ENCODE results near the gene SPATA31D1. TPM values are rescaled to one million over a fixed set of nuclear protein-coding genes. Genes with fewer than 3 reads are reported as not detected.

The SPATA31D1 gene
- total and polyA plus RNA-seq, 4 donors, result not detected

GRCh38 chr9:82011133-82011532, 22.6 kb downstream of the SPATA31D1 start:
- TF ChIP-seq JUND (IDR thresholded peaks at IDR 0.05), result no peak
- TF ChIP-seq MAX (IDR thresholded peaks at IDR 0.05), result no peak
- TF ChIP-seq TAF1 (conservative IDR thresholded peaks at IDR 0.05), result no peak
- TF ChIP-seq, protein P1, sequence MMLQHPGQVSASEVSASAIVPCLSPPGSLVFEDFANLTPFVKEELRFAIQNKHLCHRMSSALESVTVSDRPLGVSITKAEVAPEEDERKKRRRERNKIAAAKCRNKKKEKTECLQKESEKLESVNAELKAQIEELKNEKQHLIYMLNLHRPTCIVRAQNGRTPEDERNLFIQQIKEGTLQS (IDR thresholded peaks at IDR 0.05), result no peak
- TF ChIP-seq, protein P2, sequence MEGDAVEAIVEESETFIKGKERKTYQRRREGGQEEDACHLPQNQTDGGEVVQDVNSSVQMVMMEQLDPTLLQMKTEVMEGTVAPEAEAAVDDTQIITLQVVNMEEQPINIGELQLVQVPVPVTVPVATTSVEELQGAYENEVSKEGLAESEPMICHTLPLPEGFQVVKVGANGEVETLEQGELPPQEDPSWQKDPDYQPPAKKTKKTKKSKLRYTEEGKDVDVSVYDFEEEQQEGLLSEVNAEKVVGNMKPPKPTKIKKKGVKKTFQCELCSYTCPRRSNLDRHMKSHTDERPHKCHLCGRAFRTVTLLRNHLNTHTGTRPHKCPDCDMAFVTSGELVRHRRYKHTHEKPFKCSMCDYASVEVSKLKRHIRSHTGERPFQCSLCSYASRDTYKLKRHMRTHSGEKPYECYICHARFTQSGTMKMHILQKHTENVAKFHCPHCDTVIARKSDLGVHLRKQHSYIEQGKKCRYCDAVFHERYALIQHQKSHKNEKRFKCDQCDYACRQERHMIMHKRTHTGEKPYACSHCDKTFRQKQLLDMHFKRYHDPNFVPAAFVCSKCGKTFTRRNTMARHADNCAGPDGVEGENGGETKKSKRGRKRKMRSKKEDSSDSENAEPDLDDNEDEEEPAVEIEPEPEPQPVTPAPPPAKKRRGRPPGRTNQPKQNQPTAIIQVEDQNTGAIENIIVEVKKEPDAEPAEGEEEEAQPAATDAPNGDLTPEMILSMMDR (IDR thresholded peaks at IDR 0.05; ENCODE audit: low read depth, low read length, missing input control), result no peak
- no peak for TF ChIP-seq GABPA (IDR thresholded peaks at IDR 0.05 in 1 of 2, conservative IDR thresholded peaks at IDR 0.05 in 1 of 2)
- no peak for TF ChIP-seq HNF4G (IDR thresholded peaks at IDR 0.05)
- TF ChIP-seq, protein P3, sequence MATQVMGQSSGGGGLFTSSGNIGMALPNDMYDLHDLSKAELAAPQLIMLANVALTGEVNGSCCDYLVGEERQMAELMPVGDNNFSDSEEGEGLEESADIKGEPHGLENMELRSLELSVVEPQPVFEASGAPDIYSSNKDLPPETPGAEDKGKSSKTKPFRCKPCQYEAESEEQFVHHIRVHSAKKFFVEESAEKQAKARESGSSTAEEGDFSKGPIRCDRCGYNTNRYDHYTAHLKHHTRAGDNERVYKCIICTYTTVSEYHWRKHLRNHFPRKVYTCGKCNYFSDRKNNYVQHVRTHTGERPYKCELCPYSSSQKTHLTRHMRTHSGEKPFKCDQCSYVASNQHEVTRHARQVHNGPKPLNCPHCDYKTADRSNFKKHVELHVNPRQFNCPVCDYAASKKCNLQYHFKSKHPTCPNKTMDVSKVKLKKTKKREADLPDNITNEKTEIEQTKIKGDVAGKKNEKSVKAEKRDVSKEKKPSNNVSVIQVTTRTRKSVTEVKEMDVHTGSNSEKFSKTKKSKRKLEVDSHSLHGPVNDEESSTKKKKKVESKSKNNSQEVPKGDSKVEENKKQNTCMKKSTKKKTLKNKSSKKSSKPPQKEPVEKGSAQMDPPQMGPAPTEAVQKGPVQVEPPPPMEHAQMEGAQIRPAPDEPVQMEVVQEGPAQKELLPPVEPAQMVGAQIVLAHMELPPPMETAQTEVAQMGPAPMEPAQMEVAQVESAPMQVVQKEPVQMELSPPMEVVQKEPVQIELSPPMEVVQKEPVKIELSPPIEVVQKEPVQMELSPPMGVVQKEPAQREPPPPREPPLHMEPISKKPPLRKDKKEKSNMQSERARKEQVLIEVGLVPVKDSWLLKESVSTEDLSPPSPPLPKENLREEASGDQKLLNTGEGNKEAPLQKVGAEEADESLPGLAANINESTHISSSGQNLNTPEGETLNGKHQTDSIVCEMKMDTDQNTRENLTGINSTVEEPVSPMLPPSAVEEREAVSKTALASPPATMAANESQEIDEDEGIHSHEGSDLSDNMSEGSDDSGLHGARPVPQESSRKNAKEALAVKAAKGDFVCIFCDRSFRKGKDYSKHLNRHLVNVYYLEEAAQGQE (IDR thresholded peaks at IDR 0.05), result no peak
- WGBS, result 92% methylated on average over 3 of the region's 3 CpGs

GRCh38 chr9:82012276-82012675, 23.7 kb downstream of the SPATA31D1 start:
- WGBS, result 90% methylated on average over 1 of the region's 1 CpG
- TF ChIP-seq EGR1 (IDR thresholded peaks at IDR 0.05; ENCODE audit: low read depth in 2 of 2) (no peak), FOXA2 (IDR thresholded peaks at IDR 0.05) (no peak), MAX (IDR thresholded peaks at IDR 0.05) (no peak), JUND (IDR thresholded peaks at IDR 0.05) (no peak), SP1 (IDR thresholded peaks at IDR 0.05) (no peak), ZBTB33 (IDR thresholded peaks at IDR 0.05) (no peak), TAF1 (conservative IDR thresholded peaks at IDR 0.05) (no peak), RXRA (IDR thresholded peaks at IDR 0.05) (no peak), HNF4G (IDR thresholded peaks at IDR 0.05) (no peak), FOXA1 (IDR thresholded peaks at IDR 0.05) (no peak), RAD21 (IDR thresholded peaks at IDR 0.05) (no peak), GABPA (IDR thresholded peaks at IDR 0.05 in 1 of 2, conservative IDR thresholded peaks at IDR 0.05 in 1 of 2) (no peak), NR2F2 (IDR thresholded peaks at IDR 0.05) (no peak)
- TF ChIP-seq, protein P3 (IDR thresholded peaks at IDR 0.05), result no peak
- TF ChIP-seq, protein P2 (IDR thresholded peaks at IDR 0.05; ENCODE audit: low read depth, low read length, missing input control), result no peak
- TF ChIP-seq, protein P1 (IDR thresholded peaks at IDR 0.05), result no peak

More at GRCh38 chr9:82011133-82011532, 22.6 kb downstream of the SPATA31D1 start:
- DNase-seq (ENCODE audit: low spot score), result no peak
- Histone ChIP-seq H3K9me3 (ENCODE audit: control insufficient read depth in 4 of 4, low read length in 3 of 4) (peaks cover 0 to 1% (median 0%) of the 10 kb centered on the region in 4 donors), H3K27ac (ENCODE audit: low read depth in 1 of 2, low read length in 2 of 2) (no peak overlapping the region), H3K27me3 (ENCODE audit: control insufficient read depth in 4 of 4, insufficient read depth in 4 of 4, low read length in 3 of 4) (no peaks in the 10 kb centered on the region), H3K36me3 (ENCODE audit: control insufficient read depth in 4 of 4, insufficient read depth in 3 of 4, low read depth in 1 of 4, low read length in 3 of 4) (no peaks in the 10 kb centered on the region), H3K9ac (ENCODE audit: low read depth in 1 of 2, low read length in 2 of 2) (no peak overlapping the region), H3K4me3 (ENCODE audit: low read depth in 1 of 3, low read length in 3 of 3) (no peak overlapping the region), H3K4me1 (ENCODE audit: control insufficient read depth in 4 of 4, insufficient read depth in 4 of 4, low read length in 3 of 4) (no peaks in the 10 kb centered on the region)

More at GRCh38 chr9:82012276-82012675, 23.7 kb downstream of the SPATA31D1 start:
- H3K9me3 ChIP-seq (ENCODE audit: control insufficient read depth in 4 of 4, low read length in 3 of 4), result peaks cover 0 to 1% (median 0%) of the 10 kb centered on the region in 4 donors
- no peaks in the 10 kb centered on the region for H3K36me3 ChIP-seq (ENCODE audit: control insufficient read depth in 4 of 4, insufficient read depth in 3 of 4, low read depth in 1 of 4, low read length in 3 of 4)
- DNase-seq (ENCODE audit: low spot score), result no peak
- no peaks in the 10 kb centered on the region for H3K27me3 ChIP-seq (ENCODE audit: control insufficient read depth in 4 of 4, insufficient read depth in 4 of 4, low read length in 3 of 4)
- no peaks in the 10 kb centered on the region for H3K4me1 ChIP-seq (ENCODE audit: control insufficient read depth in 4 of 4, insufficient read depth in 4 of 4, low read length in 3 of 4)
- no peak overlapping the region for H3K27ac ChIP-seq (ENCODE audit: low read depth in 1 of 2, low read length in 2 of 2)
- H3K4me3 ChIP-seq (ENCODE audit: low read depth in 1 of 3, low read length in 3 of 3), result no peak overlapping the region
- no peak overlapping the region for H3K9ac ChIP-seq (ENCODE audit: low read depth in 1 of 2, low read length in 2 of 2)
